Suprapubic skin (tissue), 4 donors: Measurements from ENCODE around the gene FGF19. TPM values are rescaled to one million over a fixed set of nuclear protein-coding genes. Genes with fewer than 3 reads are reported as not detected.

Experiments
- DNase-seq, 2 donors: peaks; one replicate each; pipeline ENCODE4 v3.0.0-alpha.2; 2019; ENCODE audit warnings: low spot score in 2 of 2
- H3K27ac ChIP-seq: fragments of 200-600 bp; sonication (generic); one replicate; pipeline ENCODE4 v1.5.1; 2019
- H3K27me3 ChIP-seq: fragments of 200-600 bp; sonication (generic); one replicate; pipeline ENCODE4 v1.5.1; 2019
- H3K36me3 ChIP-seq: fragments of 200-600 bp; sonication (generic); one replicate; pipeline ENCODE4 v1.5.1; 2019
- H3K4me1 ChIP-seq: fragments of 200-600 bp; sonication (generic); one replicate; pipeline ENCODE4 v1.5.1; 2019
- H3K4me3 ChIP-seq: fragments of 200-600 bp; sonication (generic); one replicate; pipeline ENCODE4 v1.5.1; 2019; ENCODE audit warnings: mild to moderate bottlenecking
- H3K9me3 ChIP-seq: fragments of 200-600 bp; sonication (generic); one replicate; pipeline ENCODE4 v1.5.1; 2019
- EP300 ChIP-seq: sonication (generic); formaldehyde crosslinking; IDR thresholded peaks from one replicate; pipeline ENCODE4 v1.6.1; 2017; ENCODE audit warnings: antibody characterized with exemption
- POLR2A ChIP-seq, 2 donors: fragments of 450-650 bp; IDR thresholded peaks; one replicate each; pipeline ENCODE4 v1.6.1; 2017; ENCODE audit warnings: antibody characterized with exemption in 2 of 2, mild to moderate bottlenecking in 2 of 2, moderate library complexity in 2 of 2
- POLR2AphosphoS5 ChIP-seq, 3 donors: sonication (generic); formaldehyde crosslinking; IDR thresholded peaks; one replicate each; pipeline ENCODE4 v1.6.1; 2017; ENCODE audit warnings: antibody characterized with exemption in 3 of 3
- WGBS: methylation state at CpG from one replicate; pipeline ENCODE4 v1.1.5; 2018; 5-methylcytosine and 5-hydroxymethylcytosine counted together
- total RNA-seq, 4 donors: library from RNA; depleted of rRNA; stranded (reverse); fragments of >200 nt; gene quantifications; one replicate each; pipeline ENCODE4 v1.1.0, GENCODE V29; 2016
- TF ChIP-seq, protein P1 (sequence below), 2 donors: fragments of 200-600 bp in 1 of 2; fragments of 450-650 bp in 1 of 2; sonication (generic) in 1 of 2; IDR thresholded peaks; one replicate each; pipeline ENCODE4 v1.5.1; 2016 to 2019; ENCODE audit warnings: antibody characterized with exemption in 2 of 2, mild to moderate bottlenecking in 1 of 2, moderate library complexity in 1 of 2

FGF19 gene, protein sequence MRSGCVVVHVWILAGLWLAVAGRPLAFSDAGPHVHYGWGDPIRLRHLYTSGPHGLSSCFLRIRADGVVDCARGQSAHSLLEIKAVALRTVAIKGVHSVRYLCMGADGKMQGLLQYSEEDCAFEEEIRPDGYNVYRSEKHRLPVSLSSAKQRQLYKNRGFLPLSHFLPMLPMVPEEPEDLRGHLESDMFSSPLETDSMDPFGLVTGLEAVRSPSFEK
- not detected for total RNA-seq

DNA sequence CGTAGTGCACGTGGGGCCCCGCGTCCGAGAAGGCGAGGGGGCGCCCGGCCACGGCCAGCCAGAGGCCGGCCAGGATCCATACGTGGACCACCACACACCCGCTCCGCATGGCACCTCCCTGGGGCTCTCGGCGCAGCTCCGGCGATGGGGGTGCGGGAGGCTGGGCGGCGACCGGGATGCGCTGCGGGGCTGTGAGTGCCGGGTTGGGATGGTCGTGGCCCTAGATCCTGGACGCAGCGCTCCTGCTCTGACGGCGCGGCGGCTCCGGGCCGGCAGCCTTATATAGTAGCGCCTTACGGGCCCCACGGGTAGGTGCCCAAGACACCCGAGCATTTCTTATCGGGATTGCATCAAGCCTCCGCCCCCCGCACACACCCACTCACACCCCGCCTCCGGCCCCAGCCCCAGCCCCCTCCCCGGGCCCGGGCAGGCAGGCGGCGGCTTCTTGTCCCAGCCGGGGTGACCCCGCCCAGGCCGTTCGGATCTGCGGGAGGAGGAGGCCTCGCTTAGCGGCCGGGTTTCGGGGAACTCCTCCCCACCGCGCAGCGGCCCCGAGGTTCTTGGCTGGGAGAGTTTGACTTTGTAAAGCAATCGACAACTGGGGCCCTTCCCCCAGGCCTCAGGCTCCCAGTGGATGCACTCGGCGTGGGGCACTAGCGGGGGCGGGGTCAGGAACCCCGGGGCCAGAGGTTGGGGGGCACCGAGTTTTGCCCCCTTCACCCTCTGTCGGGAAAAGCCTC, at the start of gene FGF19:
TSS of gene FGF19 (minus strand) at position 255 of the 740 bp plus-strand sequence. CDS start at position 109, 146 bp downstream.
- no peaks in the 10 kb centered on the region for H3K36me3 ChIP-seq
- peaks cover 41% of the 10 kb centered on the region for H3K4me1 ChIP-seq
- peak within 1 kb of the TSS; percentile 22 for H3K4me3 ChIP-seq
- H3K27me3 ChIP-seq = peaks cover 77% of the 10 kb centered on the region
- DNase-seq = no peak
- no peak within 1 kb of the TSS for H3K27ac ChIP-seq
- H3K9me3 ChIP-seq = no peaks in the 10 kb centered on the region
- TF ChIP-seq POLR2A (IDR thresholded peaks at IDR 0.05) (no peak), EP300 (no peak), POLR2AphosphoS5 (IDR thresholded peaks at IDR 0.05) (no peak)
- TF ChIP-seq, protein P1, sequence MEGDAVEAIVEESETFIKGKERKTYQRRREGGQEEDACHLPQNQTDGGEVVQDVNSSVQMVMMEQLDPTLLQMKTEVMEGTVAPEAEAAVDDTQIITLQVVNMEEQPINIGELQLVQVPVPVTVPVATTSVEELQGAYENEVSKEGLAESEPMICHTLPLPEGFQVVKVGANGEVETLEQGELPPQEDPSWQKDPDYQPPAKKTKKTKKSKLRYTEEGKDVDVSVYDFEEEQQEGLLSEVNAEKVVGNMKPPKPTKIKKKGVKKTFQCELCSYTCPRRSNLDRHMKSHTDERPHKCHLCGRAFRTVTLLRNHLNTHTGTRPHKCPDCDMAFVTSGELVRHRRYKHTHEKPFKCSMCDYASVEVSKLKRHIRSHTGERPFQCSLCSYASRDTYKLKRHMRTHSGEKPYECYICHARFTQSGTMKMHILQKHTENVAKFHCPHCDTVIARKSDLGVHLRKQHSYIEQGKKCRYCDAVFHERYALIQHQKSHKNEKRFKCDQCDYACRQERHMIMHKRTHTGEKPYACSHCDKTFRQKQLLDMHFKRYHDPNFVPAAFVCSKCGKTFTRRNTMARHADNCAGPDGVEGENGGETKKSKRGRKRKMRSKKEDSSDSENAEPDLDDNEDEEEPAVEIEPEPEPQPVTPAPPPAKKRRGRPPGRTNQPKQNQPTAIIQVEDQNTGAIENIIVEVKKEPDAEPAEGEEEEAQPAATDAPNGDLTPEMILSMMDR (IDR thresholded peaks at IDR 0.05) = no peak
- WGBS = 1% methylated on average over 19 of the region's 67 CpGs

- no peaks in the 10 kb centered on the region for H3K4me1 ChIP-seq
- DNase-seq = no peak
- H3K4me3 ChIP-seq = no peak overlapping the region
- TF ChIP-seq POLR2AphosphoS5 (IDR thresholded peaks at IDR 0.05) = no peak
- TF ChIP-seq EP300 = no peak
- TF ChIP-seq, protein P1 (IDR thresholded peaks at IDR 0.05) = no peak
- no peak for TF ChIP-seq POLR2A (IDR thresholded peaks at IDR 0.05)
- peaks cover 42% of the 10 kb centered on the region for H3K27me3 ChIP-seq
- H3K9me3 ChIP-seq = no peaks in the 10 kb centered on the region
- H3K36me3 ChIP-seq = no peaks in the 10 kb centered on the region
- WGBS = 17% methylated on average over 3 of the region's 4 CpGs
- H3K27ac ChIP-seq = no peak overlapping the region
Observed at GRCh38 chr11:69752890-69753289, 49.1 kb upstream of the FGF19 start.

DNA sequence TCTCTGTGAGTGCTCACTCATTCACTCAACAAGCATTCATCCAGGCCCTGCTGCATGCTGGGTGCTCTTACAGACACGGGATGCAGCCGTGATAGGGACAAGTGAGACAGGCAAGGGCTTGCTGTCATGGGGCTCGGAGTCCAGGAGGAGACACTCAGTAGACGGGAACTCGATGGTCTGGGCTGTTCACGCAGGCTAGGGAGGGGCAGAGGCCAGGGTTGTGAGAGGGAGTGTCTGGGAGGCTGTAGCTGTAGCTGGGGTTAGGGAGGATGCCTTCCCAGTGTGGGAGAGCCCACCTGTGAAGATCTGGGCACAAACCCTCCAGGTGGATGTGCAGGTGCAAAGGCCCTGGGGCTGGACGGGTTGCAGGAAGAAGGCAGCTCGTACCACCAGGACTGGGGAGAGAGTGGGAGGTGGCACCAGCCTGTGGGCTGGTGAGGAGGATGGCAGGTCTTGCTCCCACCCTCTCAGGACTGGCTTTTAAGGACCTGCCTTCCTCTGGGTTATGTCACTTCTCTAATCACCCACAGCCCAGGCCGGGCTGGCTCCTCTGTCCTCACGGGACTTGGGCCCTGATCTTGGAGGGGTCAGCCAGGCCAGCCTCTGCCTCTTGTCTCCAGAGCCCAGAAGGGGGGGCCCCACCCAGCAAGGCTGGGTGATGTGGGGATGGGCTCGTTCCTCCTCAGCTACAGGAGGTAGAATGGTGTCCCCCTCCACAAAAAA, 47.2 kb upstream of the FGF19 start:
- Histone ChIP-seq H3K27ac (no peak overlapping the region), H3K9me3 (no peaks in the 10 kb centered on the region), H3K27me3 (peaks cover 53% of the 10 kb centered on the region), H3K4me3 (no peak overlapping the region), H3K36me3 (no peaks in the 10 kb centered on the region), H3K4me1 (no peaks in the 10 kb centered on the region)
- no peak for DNase-seq
- 65% methylated on average over 5 of the region's 11 CpGs for WGBS
- no peak for TF ChIP-seq POLR2A (IDR thresholded peaks at IDR 0.05)
- TF ChIP-seq, protein P1 (IDR thresholded peaks at IDR 0.05) = no peak
- no peak for TF ChIP-seq EP300
- TF ChIP-seq POLR2AphosphoS5 (IDR thresholded peaks at IDR 0.05) = no peak

GRCh38 chr11:69750108-69750850, 46.5 kb upstream of the FGF19 start:
- TF ChIP-seq, protein P1 (IDR thresholded peaks at IDR 0.05) = no peak
- TF ChIP-seq EP300 (no peak), POLR2AphosphoS5 (IDR thresholded peaks at IDR 0.05) (no peak), POLR2A (IDR thresholded peaks at IDR 0.05) (no peak)
- Histone ChIP-seq H3K27me3 (peaks cover 60% of the 10 kb centered on the region), H3K9me3 (no peaks in the 10 kb centered on the region), H3K4me3 (no peak overlapping the region), H3K27ac (no peak overlapping the region), H3K36me3 (no peaks in the 10 kb centered on the region), H3K4me1 (no peaks in the 10 kb centered on the region)
- WGBS = 74% methylated on average over 8 of the region's 11 CpGs
- DNase-seq = no peak
